Measurements from ENCODE around the gene TRRAP.

Gene TRRAP

DNA sequence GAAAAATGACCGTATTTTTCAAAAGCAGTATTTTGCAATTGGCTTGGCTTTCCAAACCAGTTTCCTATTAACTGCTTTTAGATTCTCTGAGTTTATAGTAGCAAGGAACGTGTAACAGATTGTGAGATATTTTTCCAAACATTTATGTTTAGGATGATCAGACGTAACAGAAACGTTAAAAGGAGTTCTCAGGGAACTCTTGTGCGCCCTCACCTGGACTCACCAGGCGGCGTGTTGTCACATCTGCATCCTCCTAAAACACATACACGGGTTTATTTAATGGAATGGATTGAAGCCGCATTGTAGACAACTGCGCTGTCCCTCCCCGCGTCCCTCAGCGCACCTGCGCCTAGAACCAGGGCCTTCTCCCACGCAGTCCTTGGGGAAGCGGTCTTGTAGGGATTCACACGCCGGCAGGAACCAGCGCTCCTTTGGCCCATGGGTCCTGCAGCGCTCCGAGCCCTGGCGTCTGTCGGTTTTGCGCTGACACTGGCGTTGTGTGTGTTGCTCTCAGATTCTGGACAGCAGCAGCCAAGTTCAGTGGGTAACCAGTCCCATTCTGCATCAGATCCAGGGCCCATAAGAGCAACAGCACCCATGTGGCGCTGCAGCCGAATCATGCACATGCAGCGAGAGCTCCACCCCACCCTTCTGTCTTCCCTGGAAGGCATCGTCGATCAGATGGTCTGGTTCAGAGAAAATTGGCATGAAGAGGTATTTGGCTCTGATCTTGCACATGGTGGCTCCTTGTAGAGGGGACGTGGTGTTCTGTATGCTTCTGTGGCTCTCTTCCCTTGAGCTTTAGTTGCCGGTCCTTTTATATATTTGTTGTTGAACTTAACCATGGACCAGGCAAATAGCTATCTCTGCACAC lies 114.9 kb downstream of the TRRAP start:
- no peak for DNase-seq

GRCh38 chr7:98994046-98994944 lies 116.0 kb downstream of the TRRAP start:
- DNase-seq = no peak

- no peak for DNase-seq
Observed at GRCh38 chr7:98995111-98995510, 116.8 kb downstream of the TRRAP start.

- no peak for DNase-seq
Observed at GRCh38 chr7:98995523-98996149, 117.3 kb downstream of the TRRAP start.

DNA sequence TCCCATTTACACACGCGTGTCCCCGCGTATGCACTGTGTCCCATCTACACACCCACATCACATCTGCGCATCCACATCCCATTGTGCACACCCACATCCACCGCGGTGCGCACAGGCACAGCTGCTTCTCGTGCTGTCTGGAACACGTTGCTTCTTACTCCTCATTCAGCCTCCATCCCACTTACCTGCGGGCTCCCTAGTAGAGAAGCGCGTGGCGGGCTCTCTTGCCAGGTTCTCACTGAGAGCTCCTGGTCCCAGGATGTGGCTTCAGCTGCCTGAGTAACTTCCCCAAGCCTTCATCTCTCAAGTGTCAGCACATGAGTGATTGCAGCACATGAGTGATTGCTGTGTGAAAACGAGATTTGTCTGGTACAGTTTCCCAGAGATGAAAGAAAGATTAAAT lies 117.8 kb downstream of the TRRAP start:
- no peak for DNase-seq

GRCh38 chr7:98997846-98998245 lies 119.5 kb downstream of the TRRAP start:
- DNase-seq = no peak

- no peak for DNase-seq
Observed at GRCh38 chr7:98998821-98999725, 120.7 kb downstream of the TRRAP start.

GRCh38 chr7:99000196-99000903 lies 122.0 kb downstream of the TRRAP start:
- DNase-seq = no peak

DNA sequence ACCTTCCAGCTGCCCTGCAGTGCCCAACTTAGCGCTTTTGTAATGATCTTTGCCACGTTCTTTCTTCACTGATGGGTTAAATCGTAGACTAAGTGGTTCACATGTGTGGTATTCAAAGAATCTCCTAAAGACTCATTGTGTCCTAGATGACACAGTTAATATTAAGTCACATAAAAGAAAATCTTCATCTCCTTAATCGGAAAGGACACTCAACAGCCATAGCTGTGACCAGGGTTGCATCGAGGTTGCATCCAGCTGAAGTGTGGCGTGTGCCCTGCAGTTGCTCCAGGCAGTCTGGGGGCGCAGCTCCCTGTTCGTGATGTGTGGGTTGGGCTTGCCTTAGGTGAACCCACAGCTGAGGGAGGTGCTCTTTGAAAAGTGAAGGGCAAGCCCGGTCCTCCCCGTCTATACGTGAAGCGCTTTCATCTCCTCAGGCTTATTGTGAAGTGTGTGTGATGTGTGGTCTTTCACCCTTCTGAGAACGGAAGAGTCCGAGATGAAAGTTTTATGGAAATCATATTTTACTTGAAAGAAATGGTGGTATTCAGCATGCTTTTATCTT lies 122.7 kb downstream of the TRRAP start:
- no peak for DNase-seq

DNA sequence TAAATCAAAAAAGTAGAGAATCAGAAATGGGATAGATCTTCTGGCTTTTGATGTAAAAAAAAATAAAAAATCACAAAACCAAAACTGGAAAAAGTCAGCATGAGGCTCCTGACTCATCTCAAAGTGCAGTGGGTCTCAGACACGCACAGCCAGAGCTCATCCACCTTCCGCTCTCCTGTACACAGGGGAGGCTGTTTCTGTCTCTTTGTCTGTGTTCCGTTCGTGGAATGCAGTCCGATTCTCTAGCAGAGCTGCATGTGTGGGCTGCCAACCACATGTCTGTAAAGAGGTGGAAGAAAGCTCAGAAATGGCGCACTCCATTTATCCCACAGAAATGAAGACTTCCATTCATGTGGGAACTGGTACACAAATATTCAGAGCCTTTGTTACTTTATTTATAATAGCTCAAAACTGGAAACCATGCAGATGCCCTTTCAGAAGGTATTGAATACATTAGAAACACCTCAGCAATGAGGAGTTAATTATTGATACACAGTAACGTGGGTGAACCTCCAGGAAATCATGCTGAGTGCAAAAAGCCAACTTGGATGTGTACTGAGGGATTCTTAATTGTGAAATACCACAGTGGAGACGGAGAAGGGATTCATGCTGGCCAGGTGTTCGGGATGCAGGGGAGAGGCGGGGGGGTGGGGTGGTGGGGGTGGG lies 123.3 kb downstream of the TRRAP start:
- no peak for DNase-seq

GRCh38 chr7:99002148-99002826 lies 124.0 kb downstream of the TRRAP start:
- DNase-seq = no peak

GRCh38 chr7:99002827-99003212 lies 124.5 kb downstream of the TRRAP start:
- no peak for DNase-seq

DNA sequence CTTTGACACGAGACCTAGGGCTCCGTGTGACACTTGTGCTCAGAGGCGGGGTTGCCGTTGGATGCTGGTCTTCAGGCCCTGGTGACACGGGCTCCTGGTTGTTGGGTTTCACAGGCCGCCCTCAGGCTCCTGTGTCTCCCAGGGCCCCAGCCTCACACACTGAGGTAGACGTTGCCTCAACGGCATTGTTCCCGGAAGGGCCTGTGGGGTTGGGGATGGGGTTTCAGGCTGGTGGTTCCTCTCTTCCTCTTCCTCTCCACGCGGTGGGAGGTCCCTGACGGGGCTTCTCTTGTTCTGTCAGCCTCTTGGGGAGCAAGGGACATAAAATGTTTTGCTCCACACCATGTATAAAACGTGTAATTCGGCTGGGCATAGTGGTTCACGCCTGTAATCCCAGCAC lies 125.1 kb downstream of the TRRAP start:
- no peak for DNase-seq

DNA sequence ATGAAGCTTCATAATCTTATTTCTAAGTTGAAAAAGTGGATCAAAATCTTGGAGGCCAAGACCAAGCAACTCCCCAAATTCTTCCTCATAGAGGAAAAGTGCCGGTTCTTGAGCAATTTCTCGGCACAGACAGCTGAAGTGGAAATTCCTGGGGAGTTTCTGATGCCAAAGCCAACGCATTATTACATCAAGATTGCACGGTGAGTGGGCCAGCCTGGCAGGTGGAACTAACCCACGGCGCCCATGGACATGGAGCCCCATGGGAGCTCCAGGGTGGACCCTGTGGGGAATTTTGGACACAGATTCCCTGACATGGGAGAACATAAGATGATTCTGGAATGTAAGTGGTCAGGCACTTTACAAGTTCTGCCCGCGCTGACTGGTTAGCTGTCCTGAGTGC lies 125.9 kb downstream of the TRRAP start:
- no peak for DNase-seq

- DNase-seq = no peak
Observed at GRCh38 chr7:99004781-99005500, 126.6 kb downstream of the TRRAP start.

GRCh38 chr7:99005776-99006175 lies 127.4 kb downstream of the TRRAP start:
- DNase-seq = no peak

DNA sequence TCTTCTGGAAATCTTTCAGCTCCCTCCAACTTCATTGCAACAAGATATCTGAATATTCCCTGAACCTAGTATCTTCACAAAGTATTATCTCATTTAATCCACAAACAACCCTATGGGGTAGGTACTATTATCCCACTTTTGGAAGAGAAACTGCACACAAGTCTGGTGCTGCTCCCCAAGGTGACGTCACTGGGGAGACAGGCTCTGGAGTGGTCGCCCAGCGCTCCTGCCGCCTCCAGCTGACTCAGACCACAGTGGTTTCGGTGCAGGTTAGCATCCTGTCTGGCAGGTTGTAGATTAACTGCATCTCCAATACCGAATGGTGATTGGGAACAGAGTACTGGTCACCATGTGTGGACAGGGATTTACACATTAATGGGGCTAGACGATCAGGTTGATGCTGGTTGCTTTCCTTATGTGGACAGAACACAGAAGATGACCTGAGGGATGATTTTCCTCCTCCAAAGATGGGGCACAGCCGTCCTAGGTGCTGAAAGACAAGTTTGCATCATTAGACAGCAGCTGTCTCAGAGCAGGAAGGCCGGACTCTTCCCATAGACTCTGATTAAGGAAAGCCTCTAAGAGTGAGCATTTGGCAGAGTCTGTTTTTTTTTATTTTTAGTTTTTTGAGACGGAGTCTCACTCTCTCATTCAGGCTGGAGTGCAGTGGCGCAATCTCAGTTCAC lies 128.6 kb downstream of the TRRAP start:
- no peak for DNase-seq

- no peak for DNase-seq
Observed at GRCh38 chr7:99008181-99008631, 129.9 kb downstream of the TRRAP start.
